DOHH2 (cell line): ENCODE results near the gene ALB.

ENCODE experiments used
- CTCF ChIP-seq: fragments of 200-600 bp; sonication (generic); IDR thresholded peaks from one replicate; pipeline ENCODE4 v1.5.1; 2014; ENCODE audit warnings: antibody characterized with exemption, mild to moderate bottlenecking, low read depth, low read length; ENCODE audit not compliant: poor library complexity, severe bottlenecking
- EZH2phosphoT487 ChIP-seq: fragments of 200-600 bp; sonication (generic); IDR thresholded peaks from 2 replicates; pipeline ENCODE4 v1.6.1; 2017; ENCODE audit warnings: borderline replicate concordance, mild to moderate bottlenecking, antibody characterized with exemption, low read length, moderate library complexity, mixed read lengths

DNA sequence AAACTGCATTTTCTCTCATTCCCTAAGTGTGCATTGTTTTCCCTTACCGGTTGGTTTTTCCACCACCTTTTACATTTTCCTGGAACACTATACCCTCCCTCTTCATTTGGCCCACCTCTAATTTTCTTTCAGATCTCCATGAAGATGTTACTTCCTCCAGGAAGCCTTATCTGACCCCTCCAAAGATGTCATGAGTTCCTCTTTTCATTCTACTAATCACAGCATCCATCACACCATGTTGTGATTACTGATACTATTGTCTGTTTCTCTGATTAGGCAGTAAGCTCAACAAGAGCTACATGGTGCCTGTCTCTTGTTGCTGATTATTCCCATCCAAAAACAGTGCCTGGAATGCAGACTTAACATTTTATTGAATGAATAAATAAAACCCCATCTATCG lies 29.1 kb downstream of the ALB start:
- TF ChIP-seq CTCF (no peak), EZH2phosphoT487 (no peak)
